Stimulated activated CD4-positive, alpha-beta T cell treated with anti-CD3 and anti-CD28 coated beads, Interleukin-12 subunit alpha, Interleukin-12 subunit beta, amount 100 ng/mL, for 4 hours (primary cell): ENCODE results near the gene SLC38A5.
"Not testable (repeated sequence)": the region's sequence is repeated elsewhere in the genome, so short reads cannot be mapped to it uniquely, and the experiment has no call there.

Source experiments
- DNase-seq: peaks from one replicate; pipeline ENCODE4 v3.0.0-alpha.2; 2020

SLC38A5 gene

GRCh38 chrX:48467281-48467761 lies 2.7 kb downstream of the SLC38A5 start:
- DNase-seq, result no peak

- DNase-seq, result peak; percentile 24
Measured at GRCh38 chrX:48466696-48467095, 3.4 kb downstream of the SLC38A5 start.

- no peak for DNase-seq
Measured at GRCh38 chrX:48465336-48465933, 4.6 kb downstream of the SLC38A5 start.

- no peak for DNase-seq
Measured at GRCh38 chrX:48461830-48462229, 8.2 kb downstream of the SLC38A5 start.

GRCh38 chrX:48460606-48461005 lies 9.5 kb downstream of the SLC38A5 start:
- no peak for DNase-seq

- DNase-seq, result no peak
Measured at GRCh38 chrX:48460031-48460430, 10.0 kb downstream of the SLC38A5 start.

GRCh38 chrX:48459483-48459882 lies 10.6 kb downstream of the SLC38A5 start:
- DNase-seq, result no peak

- no peak for DNase-seq
Measured at GRCh38 chrX:48458711-48459110, 11.3 kb downstream of the SLC38A5 start.

- DNase-seq, result no peak
Measured at GRCh38 chrX:48456628-48457331, 13.3 kb downstream of the SLC38A5 start.

GRCh38 chrX:48451708-48452107 lies 18.4 kb downstream of the SLC38A5 start:
- no peak for DNase-seq

- DNase-seq, result no peak
Measured at GRCh38 chrX:48450076-48450475, 20.0 kb downstream of the SLC38A5 start.

GRCh38 chrX:48447201-48447600 lies 22.9 kb downstream of the SLC38A5 start:
- not testable (repeated sequence) for DNase-seq

GRCh38 chrX:48433713-48434112 lies 36.3 kb downstream of the SLC38A5 start:
- not testable (repeated sequence) for DNase-seq

GRCh38 chrX:48430166-48430565 lies 39.9 kb downstream of the SLC38A5 start:
- DNase-seq, result not testable (repeated sequence)

- DNase-seq, result not testable (repeated sequence)
Measured at GRCh38 chrX:48429606-48430005, 40.5 kb downstream of the SLC38A5 start.

- not testable (repeated sequence) for DNase-seq
Measured at GRCh38 chrX:48427027-48427716, 42.9 kb downstream of the SLC38A5 start.

- DNase-seq, result not testable (repeated sequence)
Measured at GRCh38 chrX:48411860-48412259, 58.2 kb downstream of the SLC38A5 start, which contains the start of gene SSX4B. SSX4B (minus strand) TSS chrX:48411960; CDS start chrX:48411372, 588 bp downstream.
